ENCODE measurements around the gene PDCD1LG2. TPM values are rescaled to one million over a fixed set of nuclear protein-coding genes. Genes with fewer than 3 reads are reported as not detected.

The PDCD1LG2 gene
- polyA plus RNA-seq, 1 of the 3 experiments (the other 2 are of a cell fraction), result 11.1 TPM

- TF ChIP-seq REST (IDR thresholded peaks at IDR 0.05; ENCODE audit: low read depth, low read length) (no peak), TAF1 (IDR thresholded peaks at IDR 0.05; ENCODE audit: borderline replicate concordance, low read depth, low read length) (no peak), USF2 (IDR thresholded peaks at IDR 0.05; ENCODE audit: borderline replicate concordance, low read depth, low read length) (no peak), POLR2AphosphoS5 (IDR thresholded peaks at IDR 0.05; ENCODE audit: low read depth, low read length) (no peak), RXRA (IDR thresholded peaks at IDR 0.05; ENCODE audit: borderline replicate concordance, low read depth) (no peak), TEAD4 (IDR thresholded peaks at IDR 0.05; ENCODE audit: borderline replicate concordance, insufficient read depth) (no peak), CHD2 (IDR thresholded peaks at IDR 0.05; ENCODE audit: low read length, partially characterized antibody) (no peak), JUND (IDR thresholded peaks at IDR 0.05) (no peak), ZBTB33 (IDR thresholded peaks at IDR 0.05; ENCODE audit: borderline replicate concordance, low read depth) (no peak), MEF2A (IDR thresholded peaks at IDR 0.05; ENCODE audit: borderline replicate concordance, low read depth) (no peak)
Observed at GRCh38 chr9:5482194-5482593, 28.1 kb upstream of the PDCD1LG2 start (continued).

GRCh38 chr9:5483306-5483705 is 27.0 kb upstream of the PDCD1LG2 start:
- Histone ChIP-seq H3K36me3 (replicated peaks in 1 of 2; ENCODE audit: control insufficient read depth in 1 of 2, insufficient read depth in 2 of 2, low read length in 1 of 2) (no peaks in the 10 kb centered on the region), H3F3A (replicated peaks; ENCODE audit: insufficient read depth) (no peaks in the 10 kb centered on the region), H3K79me2 (ENCODE audit: insufficient read depth) (no peaks in the 10 kb centered on the region), H3K4me2 (no peak overlapping the region), H3K4me3 (ENCODE audit: low read depth in 2 of 2, low read length in 1 of 2) (no peak overlapping the region), H3K9ac (no peak overlapping the region), H3K4me1 (ENCODE audit: control insufficient read depth in 1 of 2, insufficient read depth in 2 of 2, low read depth in 1 of 2, low read length in 1 of 2) (no peaks in the 10 kb centered on the region), H3K27ac (ENCODE audit: low read depth in 2 of 2, low read length in 1 of 2) (no peak overlapping the region), H3K9me2 (no peaks in the 10 kb centered on the region), H3K9me3 (no peaks in the 10 kb centered on the region), H2AFZ (ENCODE audit: low read depth) (no peak overlapping the region), H4K20me1 (ENCODE audit: insufficient read depth) (no peaks in the 10 kb centered on the region), H3K27me3 (ENCODE audit: insufficient read depth) (no peaks in the 10 kb centered on the region)
- ChIA-PET CTCF (interaction anchor here (0.6 to 1.9 kb wide), 3 partner anchors 13 to 819 kb away, joined by 3 to 4 read pairs (median 3); no protein-coding TSS in a partner anchor), POLR2A (no interaction called here)
- WGBS (ENCODE audit: low lambda C conversion rate), result 66% methylated on average over 2 of the region's 2 CpGs
- no peak for DNase-seq
- TF ChIP-seq PBX3 (IDR thresholded peaks at IDR 0.05) (no peak), MXI1 (IDR thresholded peaks at IDR 0.05; ENCODE audit: low read depth, low read length) (no peak), NRF1 (IDR thresholded peaks at IDR 0.05; ENCODE audit: low read depth, low read length) (no peak), MAX (IDR thresholded peaks at IDR 0.05; ENCODE audit: low read depth) (no peak), RAD21 (IDR thresholded peaks at IDR 0.05; ENCODE audit: low read length) (no peak), ZBTB33 (IDR thresholded peaks at IDR 0.05; ENCODE audit: borderline replicate concordance, low read depth) (no peak), IRF3 (IDR thresholded peaks at IDR 0.05; ENCODE audit: low read depth, low read length) (no peak), MEF2A (IDR thresholded peaks at IDR 0.05; ENCODE audit: borderline replicate concordance, low read depth) (no peak), TEAD4 (IDR thresholded peaks at IDR 0.05; ENCODE audit: borderline replicate concordance, insufficient read depth) (no peak), SIN3A (IDR thresholded peaks at IDR 0.05; ENCODE audit: borderline replicate concordance, low read depth, low read length) (no peak), RXRA (IDR thresholded peaks at IDR 0.05; ENCODE audit: borderline replicate concordance, low read depth) (no peak), EZH2phosphoT487 (IDR thresholded peaks at IDR 0.05; ENCODE audit: borderline replicate concordance, low read depth) (no peak), CHD2 (IDR thresholded peaks at IDR 0.05; ENCODE audit: low read length, partially characterized antibody) (no peak), JUND (IDR thresholded peaks at IDR 0.05) (no peak), RCOR1 (IDR thresholded peaks at IDR 0.05; ENCODE audit: low read length) (no peak)

Measured in SK-N-SH (cell line).